Fibroblast of pulmonary artery (primary cell): ENCODE results near the gene GBP5.
"Not testable (repeated sequence)": the region's sequence is repeated elsewhere in the genome, so short reads cannot be mapped to it uniquely, and the experiment has no call there.

ENCODE experiments used
- DNase-seq: peaks from one replicate; pipeline ENCODE4 v3.0.0-alpha.2; 2010; ENCODE audit warnings: low read depth
- H3K4me3 ChIP-seq: replicated peaks from 2 replicates; pipeline ENCODE4 v1.5.1; 2011; ENCODE audit warnings: low read depth, mild to moderate bottlenecking, control low read depth, low read length, moderate library complexity
- TF ChIP-seq, protein P1 (sequence below): IDR thresholded peaks from 2 replicates; pipeline ENCODE4 v1.5.1; 2011; ENCODE audit warnings: mild to moderate bottlenecking, control low read depth, low read length, inconsistent platforms; ENCODE audit errors: missing control alignments

Gene GBP5, protein sequence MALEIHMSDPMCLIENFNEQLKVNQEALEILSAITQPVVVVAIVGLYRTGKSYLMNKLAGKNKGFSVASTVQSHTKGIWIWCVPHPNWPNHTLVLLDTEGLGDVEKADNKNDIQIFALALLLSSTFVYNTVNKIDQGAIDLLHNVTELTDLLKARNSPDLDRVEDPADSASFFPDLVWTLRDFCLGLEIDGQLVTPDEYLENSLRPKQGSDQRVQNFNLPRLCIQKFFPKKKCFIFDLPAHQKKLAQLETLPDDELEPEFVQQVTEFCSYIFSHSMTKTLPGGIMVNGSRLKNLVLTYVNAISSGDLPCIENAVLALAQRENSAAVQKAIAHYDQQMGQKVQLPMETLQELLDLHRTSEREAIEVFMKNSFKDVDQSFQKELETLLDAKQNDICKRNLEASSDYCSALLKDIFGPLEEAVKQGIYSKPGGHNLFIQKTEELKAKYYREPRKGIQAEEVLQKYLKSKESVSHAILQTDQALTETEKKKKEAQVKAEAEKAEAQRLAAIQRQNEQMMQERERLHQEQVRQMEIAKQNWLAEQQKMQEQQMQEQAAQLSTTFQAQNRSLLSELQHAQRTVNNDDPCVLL

DNA sequence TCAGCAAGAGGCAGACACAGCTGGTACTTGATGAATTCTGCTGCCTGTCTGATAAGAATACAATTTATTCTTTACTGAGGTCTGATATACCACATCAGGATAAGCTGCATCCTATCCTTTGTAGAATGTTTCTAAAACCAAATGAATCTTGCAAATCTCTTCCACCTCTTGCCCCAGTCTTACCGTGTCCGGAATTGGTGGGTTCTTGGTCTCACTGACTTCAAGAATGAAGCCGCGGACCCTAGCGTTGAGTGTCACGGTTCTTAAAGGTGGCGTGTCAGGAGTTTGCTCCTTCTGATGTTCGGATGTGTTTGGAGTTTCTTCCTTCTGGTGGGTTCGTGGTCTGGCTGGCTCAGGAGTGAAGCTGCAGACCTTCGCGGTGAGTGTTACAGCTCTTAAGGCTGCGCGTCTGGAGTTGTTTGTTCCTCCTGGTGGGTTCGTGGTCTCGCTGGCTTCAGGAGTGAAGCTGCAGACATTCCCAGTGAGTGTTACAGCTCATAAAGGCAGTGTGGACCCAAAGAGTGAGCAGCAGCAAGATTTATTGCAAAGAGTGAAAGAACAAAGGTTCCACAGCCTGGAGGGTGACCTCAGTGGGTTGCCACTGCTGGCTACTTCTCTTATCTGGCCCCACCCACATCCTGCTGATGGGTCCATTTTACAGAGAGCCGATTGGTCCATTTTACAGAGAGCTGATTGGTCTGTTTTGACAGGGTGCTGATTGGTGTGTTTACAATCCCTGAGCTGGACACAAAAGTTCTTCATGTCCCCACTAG is at the start of gene GBP5:
Gene GBP5, minus strand, starts transcription at position 592 of the 773 bp plus-strand sequence. CDS start 3,305 bp downstream, outside the sequence.
- H3K4me3 ChIP-seq, DNase-seq: not testable (repeated sequence)

- TF ChIP-seq, protein P1, sequence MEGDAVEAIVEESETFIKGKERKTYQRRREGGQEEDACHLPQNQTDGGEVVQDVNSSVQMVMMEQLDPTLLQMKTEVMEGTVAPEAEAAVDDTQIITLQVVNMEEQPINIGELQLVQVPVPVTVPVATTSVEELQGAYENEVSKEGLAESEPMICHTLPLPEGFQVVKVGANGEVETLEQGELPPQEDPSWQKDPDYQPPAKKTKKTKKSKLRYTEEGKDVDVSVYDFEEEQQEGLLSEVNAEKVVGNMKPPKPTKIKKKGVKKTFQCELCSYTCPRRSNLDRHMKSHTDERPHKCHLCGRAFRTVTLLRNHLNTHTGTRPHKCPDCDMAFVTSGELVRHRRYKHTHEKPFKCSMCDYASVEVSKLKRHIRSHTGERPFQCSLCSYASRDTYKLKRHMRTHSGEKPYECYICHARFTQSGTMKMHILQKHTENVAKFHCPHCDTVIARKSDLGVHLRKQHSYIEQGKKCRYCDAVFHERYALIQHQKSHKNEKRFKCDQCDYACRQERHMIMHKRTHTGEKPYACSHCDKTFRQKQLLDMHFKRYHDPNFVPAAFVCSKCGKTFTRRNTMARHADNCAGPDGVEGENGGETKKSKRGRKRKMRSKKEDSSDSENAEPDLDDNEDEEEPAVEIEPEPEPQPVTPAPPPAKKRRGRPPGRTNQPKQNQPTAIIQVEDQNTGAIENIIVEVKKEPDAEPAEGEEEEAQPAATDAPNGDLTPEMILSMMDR, result no peak
- no peak overlapping the region for H3K4me3 ChIP-seq
- DNase-seq, result peak; percentile 13
Observed at GRCh38 chr1:89322402-89322801, 49.7 kb upstream of the GBP5 start.

DNA sequence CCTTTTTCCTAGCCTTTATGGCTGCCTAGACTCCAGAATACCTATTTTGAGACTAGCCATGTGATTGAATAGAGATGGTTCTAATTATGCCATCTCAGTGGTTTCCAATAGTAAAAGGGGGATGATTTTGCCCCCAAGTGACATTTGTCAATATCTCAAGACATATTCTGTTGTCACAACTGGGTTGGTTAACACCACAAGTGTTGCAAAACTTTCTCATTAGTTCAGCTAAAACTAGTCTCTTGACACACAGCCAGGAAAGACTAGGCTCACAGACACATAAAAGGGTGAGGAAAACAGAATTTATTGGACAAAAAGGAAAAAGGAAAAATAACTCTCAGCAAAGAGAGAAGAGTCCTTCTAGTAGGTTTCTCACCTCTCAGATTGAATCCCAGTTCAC is 39.9 kb upstream of the GBP5 start:
- no peak for DNase-seq
- TF ChIP-seq, protein P1, result no peak
- H3K4me3 ChIP-seq, result no peak overlapping the region

DNA sequence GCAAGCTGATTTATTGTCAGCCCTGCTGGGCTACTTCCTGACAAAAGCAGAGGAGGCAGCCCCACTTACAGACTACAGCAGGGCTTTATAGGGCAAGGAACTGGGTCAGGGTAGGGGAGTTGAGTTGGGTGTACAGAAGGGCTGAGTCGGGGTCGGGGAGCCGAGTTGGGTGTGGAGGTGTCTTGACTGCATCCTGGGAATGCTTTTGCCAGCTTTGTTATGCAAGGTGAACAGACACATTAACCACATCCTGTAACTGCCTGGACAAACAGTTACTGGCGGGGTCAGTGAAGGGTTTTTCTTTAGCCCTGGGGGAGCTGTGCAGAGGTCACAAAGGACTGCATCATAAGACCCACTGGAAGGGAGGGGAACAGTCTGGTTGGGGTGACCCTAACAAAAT is 39.1 kb upstream of the GBP5 start:
- peak; percentile 18 for DNase-seq
- TF ChIP-seq, protein P1, result no peak
- no peak overlapping the region for H3K4me3 ChIP-seq

DNA sequence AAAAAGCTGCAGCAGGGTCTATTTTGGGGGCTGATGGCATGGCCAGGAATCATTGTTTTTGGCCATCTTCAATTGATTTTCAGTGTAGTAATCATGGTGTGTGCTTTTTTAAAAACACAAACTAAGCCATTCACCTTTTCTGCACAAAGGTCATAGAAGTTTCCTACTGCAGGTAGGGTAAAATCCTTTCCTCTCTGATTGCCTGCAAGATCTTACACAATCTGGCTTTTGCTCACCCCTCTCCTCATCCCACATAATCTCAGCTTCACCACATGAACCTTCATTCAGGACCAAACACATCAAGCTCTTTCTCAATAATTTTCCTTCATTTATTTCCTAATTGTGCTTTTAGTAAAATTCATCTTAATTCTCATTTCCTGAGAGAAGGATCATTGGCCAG is 38.3 kb upstream of the GBP5 start:
- TF ChIP-seq, protein P1, result no peak
- no peak for DNase-seq
- no peak overlapping the region for H3K4me3 ChIP-seq

DNA sequence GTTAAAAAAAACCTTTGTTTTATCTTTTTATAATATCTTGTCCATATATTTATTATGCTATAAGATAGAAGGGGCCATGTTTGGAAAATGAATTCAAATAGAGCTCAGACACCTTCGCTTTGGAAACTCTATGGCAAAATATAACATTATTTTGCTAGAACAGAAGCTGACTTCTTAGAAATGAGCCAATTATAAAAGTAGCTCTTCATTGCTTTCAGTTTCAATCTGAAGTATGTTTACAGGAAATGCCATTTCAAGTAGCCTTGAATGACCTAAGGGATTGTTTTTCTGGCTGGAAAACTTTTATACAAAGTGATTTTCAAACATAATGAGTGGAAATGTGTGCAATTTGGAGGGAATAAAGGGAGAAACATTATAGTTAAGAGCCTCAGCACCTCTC is 37.8 kb upstream of the GBP5 start:
- peak; percentile 49 for DNase-seq
- H3K4me3 ChIP-seq, result no peak overlapping the region
- TF ChIP-seq, protein P1, result no peak

DNA sequence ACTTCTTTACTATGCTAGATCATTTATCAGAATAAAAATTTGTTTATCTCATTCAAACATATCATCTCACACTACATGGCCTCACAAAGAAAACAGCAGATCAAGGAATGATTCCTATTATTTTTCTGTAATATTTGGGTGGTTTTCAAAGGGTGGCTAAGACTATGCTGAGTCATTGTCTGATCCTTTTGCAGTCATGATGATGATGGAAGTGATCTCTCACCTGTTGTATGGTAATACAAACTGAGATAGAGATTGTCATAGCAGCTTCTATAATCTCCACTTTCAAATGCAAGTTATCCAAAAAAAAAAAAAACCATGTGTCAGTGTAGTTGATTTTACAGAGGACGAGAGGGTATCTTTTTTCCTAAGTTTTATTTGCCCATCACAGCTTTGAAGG is 37.2 kb upstream of the GBP5 start:
- TF ChIP-seq, protein P1, result no peak
- H3K4me3 ChIP-seq, result no peak overlapping the region
- no peak for DNase-seq
